ENCODE measurements around the gene ACTR1A.

The ACTR1A gene

DNA sequence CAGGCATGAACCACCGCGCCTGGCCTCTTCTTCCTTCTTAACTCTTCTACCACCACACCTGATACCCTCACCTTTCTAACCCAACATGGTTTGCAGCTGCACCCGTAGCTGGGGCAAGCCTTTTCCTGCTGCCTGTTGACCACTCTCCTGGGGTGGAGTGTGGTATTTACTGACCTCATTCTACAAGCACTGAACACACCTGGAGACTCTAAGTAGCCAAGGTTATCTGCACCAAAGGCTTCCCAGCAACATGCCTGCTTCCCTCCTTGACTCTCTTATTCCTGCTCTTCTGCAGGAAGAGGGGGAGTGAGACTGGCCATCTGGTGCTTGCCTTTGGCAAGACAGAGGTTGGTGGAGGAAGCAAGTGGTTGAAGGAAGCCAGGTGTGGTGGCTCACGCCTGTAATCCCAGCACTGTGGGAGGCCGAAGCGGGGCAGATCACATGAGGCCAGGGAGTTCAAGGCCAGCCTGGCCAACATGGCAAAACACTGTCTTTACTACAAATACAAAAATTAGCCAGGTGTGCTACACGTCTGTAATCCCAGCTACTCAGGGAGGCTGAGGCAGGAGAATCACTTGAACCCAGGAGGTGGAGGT lies 10.1 kb downstream of the ACTR1A start:
- intact Hi-C loops (cut with DNase I): no loop called here
- DNase-seq: peak in 3 of 10 donors; percentile 9 to 54 (median 27)

DNA sequence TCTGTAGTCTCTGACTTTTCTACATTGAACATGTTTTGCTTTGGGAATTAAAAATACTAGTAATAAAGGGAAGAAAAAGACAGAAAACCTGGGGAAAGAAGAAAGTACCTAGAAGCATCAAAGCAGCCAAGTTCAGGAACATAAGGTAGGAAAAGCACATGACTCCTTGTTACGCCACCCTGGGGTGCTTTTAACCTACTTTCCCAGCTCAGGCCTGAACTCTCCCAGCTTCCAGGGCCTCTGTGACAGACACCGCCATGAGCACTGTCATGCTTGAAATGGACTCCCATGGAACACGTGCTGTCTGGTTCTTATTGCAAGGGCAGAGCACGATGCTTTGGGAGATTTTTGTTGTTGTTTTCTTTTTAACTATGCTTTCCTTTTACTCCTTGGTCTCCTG lies 11.4 kb downstream of the ACTR1A start:
- intact Hi-C loops (cut with DNase I): no loop called here
- DNase-seq: peak in 1 of 10 donors; percentile 57

DNA sequence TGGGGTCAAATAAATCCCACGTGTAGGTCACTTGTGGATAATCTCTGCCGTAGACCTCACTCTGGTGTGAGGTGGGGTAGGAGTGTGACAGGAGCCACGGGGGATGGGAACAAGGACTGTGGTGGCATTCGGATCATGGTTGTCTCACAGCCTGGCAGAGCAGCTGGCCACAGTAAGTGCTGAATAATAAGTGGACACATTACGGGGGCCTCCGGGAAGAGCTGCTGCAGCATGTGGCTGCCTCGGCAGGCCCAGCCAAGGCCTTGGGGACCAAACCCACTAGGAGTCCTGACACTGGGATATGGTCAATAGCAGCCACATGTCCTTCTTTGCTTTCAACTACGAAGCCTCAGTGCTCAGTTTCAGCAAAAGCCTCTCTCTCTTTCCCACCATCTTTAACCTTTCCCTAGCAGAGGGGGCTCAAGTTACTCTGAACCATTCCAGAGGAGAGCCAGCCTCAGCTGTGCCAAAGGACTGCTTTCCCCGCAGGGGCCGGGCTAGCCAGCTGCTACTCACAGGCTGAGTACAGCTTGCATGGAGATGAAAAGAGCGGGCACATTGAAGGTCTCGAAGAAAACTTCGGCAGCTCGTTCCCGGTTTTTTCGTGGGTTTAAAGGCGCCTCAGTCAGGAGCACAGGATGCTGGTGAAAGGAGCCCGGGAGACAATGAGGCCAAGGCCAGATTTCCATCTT lies 17.3 kb downstream of the ACTR1A start:
- intact Hi-C loops (cut with DNase I): no loop called here
- peak in 2 of 10 donors; percentile 77 to 83 for DNase-seq

DNA sequence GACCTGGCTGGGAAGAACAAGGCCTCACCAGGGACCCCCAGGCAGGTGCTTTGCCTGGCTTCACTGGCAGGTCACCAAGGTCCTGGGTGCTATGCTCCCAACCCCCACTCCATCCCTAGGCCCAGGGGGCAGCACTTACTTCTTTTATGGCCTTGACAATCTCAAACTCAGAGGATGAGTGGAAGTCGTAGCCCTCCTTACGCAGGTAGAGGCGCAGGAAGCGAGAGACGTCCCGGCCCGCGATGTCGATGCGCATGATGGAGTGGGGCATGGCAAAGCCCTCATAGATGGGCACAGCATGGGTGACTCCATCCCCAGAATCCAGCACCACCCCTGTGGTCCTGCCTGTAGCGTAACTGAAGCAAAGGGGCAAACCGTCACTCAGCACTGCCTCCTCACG lies 18.5 kb downstream of the ACTR1A start:
- intact Hi-C loops (cut with DNase I): no loop called here

DNA sequence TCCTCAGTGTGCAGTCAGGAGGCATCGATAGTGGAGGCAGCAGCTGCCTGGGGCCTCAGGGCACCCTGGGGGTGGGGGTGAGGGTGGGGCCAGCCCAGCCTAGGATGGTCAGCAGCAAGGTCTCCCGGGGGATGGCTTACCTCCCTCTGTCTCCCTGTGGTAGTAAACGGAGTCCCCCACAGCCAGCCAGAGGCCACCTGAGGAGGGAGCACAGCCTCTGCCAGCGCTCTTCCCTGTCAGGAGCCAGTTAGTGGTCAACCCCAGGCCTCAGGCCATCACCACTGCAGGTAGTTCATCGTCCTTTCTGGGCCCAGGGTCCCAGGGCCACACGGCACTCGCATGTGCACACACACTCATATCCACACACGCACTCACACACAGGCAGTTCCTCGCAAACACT lies 22.1 kb downstream of the ACTR1A start:
- intact Hi-C loops (cut with DNase I): no loop called here

More for the DNA sequence above, 18.5 kb downstream of the ACTR1A start:
- peak in 3 of 10 donors; percentile 19 to 52 (median 48) for DNase-seq

DNA sequence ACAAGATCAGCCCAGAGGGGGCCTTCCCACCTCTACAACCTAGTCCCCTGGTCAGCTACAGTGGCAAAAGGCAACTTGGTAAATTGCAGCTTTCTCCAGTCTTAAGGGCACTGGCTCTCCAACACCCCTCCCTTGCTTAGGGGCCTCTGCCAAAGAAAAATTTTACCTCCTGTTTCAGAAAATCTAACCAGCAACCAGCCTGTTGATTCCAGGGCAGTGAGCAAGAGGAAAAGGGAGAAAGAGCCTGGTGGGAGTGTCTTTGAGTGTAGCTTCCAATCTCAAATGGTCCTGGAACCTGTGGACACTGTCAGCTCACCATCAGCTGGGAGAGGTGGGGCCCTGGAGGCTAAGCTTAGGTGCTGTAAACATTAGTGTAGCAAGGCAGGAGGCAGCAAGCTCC lies 22.9 kb downstream of the ACTR1A start:
- intact Hi-C loops (cut with DNase I): loop anchor here (2.0 kb wide), 1 partner anchor 85 kb away; the partner anchor contains the start of gene NFKB2
- peak in 1 of 10 donors; percentile 64 for DNase-seq

More for the DNA sequence above, 22.1 kb downstream of the ACTR1A start:
- peak in 3 of 10 donors; percentile 30 to 69 (median 58) for DNase-seq

DNA sequence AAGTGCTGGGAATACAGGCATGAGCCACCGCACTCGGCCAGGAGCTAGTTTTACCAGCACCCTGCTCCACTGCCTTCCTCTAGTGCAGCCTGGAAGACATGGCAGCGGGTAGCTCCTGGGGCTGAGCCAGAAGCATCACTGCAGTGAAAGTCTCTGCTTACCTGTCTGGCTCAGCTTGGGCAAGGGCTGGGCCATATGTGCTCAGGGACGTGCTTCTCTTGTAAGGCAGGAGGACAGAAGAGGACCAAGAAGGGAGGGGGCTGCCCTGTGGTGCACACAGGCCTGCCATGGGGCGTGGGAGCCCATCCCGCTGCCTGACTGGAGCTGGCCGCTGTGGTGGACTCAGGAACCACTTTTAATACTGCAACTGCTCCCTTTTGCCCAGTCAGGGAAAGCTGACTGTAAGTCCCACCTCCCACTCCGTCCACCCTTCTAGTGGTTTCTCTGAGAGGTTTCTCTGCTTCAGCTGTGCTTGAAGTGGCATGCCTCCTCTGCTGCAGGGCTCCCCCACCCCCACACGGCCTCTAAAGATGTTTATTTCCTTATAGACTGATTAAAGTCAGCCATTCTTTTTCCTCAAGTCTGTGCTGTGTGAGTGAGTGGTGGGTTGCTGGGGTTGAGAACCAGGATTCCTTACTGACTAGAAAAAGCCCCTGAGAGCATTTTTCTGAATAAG lies 25.9 kb downstream of the ACTR1A start:
- peak in 3 of 10 donors; percentile 54 to 73 (median 68) for DNase-seq
- intact Hi-C loops (cut with DNase I): no loop called here

DNA sequence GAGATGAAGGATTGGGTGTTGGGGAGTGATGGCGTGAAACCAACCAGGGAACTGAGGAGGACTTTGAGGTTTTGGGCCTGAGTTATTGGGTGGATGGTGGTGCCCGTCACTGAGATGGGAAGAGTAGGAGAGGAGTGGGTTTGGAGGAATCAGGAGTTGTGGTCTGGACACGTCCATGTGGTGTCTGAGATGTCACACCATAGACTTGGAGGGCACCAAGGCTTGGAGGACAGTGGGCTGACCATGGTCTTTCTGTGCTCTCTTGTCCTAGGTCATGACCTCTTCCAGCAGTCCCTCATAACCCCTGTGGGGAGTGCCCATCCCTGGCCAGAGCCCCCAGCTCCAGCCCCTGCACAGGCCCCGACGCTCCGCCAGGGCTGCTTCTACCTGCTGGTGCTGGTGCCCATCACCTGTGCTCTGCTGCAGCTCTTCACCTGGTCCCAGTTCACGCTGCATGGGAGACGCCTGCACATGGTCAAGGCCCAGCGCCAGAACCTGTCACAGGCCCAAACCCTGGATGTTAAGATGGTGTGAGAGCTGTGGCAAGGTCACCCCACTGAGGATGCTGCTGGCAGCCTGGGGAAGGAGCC lies 27.0 kb downstream of the ACTR1A start:
- intact Hi-C loops (cut with DNase I): no loop called here
- peak in 3 of 10 donors; percentile 44 to 84 (median 57) for DNase-seq

DNA sequence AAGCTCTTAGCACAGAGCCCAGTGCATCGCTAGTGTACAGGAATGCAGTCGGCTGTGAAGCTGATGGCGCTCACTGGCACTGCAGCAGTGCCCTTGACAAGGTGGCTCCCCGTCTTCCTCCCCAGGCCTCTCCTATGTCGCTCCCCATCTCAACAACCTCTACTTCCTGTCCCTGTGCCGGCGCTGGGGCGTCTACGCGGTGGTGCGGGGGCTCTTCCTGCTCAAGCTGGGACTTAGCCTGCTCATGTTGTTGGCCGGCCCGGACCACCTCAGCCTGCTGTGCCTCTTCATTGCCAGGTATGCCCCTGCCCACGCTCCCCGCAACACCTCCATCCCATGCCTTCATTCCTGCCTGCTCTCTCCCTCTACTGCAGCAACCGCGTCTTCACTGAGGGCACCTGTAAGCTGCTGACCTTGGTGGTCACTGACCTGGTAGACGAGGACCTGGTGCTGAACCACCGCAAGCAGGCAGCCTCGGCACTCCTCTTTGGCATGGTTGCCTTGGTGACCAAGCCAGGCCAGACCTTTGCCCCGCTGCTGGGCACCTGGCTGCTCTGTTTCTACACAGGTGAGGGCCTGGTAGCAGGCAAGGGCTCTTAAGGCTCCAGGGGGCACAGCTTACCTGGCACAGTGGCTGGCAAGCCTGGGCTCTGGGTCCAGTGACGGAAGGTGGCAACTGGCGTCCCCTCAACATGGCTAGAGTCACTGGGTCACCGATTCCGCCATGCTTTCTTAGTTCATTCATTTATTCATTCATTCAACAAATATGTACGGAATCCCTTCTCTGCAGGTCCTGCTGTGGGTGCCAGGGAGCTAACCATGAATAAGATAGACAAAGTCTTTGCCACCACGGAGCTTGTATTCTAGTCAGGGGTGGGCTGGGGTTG lies 28.8 kb downstream of the ACTR1A start:
- intact Hi-C loops (cut with DNase I): no loop called here
- DNase-seq: peak in 2 of 10 donors; percentile 62 to 63

DNA sequence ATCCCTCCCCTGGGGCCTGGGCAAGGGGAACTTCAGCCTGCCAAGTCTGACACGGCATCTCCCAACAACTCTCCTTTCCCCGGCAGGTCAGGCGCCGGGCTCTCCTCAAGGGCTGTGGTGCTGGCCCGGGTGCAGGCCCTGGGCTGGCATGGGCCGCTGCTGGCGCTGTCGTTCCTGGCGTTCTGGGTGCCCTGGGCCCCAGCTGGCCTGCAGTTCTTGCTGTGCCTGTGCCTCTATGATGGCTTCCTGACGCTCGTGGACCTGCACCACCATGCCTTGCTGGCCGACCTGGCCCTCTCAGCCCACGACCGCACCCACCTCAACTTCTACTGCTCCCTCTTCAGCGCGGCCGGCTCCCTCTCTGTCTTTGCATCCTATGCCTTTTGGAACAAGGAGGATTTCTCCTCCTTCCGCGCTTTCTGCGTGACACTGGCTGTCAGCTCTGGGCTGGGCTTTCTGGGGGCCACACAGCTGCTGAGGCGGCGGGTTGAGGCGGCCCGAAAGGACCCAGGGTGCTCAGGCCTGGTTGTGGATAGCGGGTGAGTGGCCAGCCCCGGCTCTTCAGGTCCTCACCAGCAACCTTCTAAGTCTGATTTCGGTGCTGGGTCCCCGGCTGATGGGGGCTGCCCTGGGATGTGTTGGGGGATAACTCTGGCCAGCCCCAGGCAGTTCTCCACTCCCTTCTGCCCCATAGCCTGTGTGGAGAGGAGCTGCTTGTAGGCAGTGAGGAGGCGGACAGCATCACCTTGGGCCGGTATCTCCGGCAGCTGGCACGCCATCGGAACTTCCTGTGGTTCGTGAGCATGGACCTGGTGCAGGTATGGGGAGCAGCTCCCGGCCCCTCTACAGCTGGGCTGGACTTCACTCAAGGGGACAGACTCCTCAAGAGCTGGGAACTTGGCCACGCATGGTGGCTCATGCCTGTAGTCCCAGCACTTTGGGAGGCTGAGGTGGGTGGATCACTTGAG lies 31.6 kb downstream of the ACTR1A start:
- intact Hi-C loops (cut with DNase I): no loop called here
- DNase-seq: peak in 1 of 10 donors; percentile 52

DNA sequence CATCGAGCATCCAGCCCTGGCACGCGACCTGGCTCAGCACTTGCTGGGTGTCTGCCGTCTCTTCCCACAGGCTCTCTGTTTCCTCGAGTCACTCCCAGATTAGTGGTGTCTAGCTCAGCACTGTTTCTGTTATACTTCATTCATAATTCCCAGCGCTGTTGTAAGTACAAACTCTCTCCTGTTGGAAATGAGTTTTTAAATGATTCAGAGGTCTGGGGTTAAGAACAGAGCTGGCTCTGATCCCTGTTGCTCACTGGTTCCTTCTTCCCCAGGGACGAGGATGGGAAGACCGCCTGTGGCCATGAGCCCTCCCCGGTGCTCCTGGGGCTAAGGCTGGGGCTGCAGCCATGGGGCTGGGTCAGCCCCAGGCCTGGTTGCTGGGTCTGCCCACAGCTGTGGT lies 33.8 kb downstream of the ACTR1A start:
- intact Hi-C loops (cut with DNase I): no loop called here
- peak in 1 of 10 donors; percentile 28 for DNase-seq

DNA sequence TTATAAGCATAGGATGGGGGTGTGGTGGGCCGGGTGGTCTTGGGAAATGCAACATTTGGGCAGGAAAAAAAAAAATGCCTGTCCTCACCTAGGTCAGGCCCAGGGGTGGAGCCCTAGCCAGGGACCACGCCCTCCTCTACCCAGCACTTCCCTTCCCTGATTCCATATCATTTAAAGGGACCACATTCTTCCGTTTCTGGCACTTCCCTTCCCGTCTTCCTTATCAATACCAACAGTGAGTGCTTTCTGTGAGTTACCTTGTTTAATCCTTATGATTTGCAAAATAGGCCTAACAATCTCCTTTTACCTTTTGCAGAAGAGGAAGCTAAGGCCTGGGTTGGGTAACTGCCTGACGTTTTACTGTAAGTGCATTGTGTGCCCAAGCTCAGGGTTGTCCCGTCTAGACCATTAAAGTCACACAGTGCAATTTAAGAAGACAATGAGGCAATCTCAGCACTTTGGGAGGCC lies 34.5 kb downstream of the ACTR1A start:
- intact Hi-C loops (cut with DNase I): no loop called here
- DNase-seq: peak in 1 of 10 donors; percentile 27

DNA sequence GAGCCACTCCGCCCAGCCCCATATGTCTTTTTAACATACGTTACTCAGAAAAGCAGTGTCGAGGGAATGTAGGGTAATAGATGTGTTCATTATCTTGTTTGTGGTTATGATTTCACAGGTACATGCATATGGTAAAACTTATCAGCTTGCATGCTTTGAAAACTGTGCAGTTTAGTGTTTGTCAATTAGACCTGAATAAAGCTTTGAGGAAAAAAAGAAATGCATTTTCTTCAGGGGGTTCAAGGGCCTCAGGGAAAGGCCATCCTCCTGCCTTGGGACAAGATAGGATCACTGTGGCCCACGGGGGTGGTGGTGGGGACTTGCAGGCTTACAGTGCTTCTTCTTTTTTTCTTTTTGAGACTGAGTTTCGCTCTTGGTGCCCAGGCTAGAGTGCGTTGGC lies 35.2 kb downstream of the ACTR1A start:
- peak in 1 of 10 donors; percentile 28 for DNase-seq

DNA sequence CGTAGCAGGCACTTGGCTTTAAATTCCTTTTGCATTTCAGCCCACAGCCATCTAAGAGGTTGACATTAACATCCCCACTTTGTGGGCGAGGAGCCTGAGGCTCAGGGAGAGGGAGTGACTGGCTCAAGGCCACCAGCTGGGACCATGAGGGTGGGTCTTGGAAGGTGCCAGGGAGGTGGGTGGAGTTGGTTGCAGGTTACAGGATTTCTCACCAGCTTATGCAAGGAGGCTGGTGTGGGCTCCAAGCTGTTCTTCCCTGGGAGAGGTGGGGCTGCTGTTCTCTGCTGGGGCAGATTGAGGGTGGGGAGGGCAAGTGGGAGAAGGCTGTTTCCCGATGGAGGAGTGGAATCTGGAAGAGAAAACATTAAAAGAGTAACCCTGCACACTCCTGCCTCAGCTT lies 37.0 kb downstream of the ACTR1A start:
- DNase-seq: peak in 2 of 10 donors; percentile 43 to 72
- intact Hi-C loops (cut with DNase I): no loop called here

More for the DNA sequence above, 35.2 kb downstream of the ACTR1A start:
- intact Hi-C loops (cut with DNase I): no loop called here

DNA sequence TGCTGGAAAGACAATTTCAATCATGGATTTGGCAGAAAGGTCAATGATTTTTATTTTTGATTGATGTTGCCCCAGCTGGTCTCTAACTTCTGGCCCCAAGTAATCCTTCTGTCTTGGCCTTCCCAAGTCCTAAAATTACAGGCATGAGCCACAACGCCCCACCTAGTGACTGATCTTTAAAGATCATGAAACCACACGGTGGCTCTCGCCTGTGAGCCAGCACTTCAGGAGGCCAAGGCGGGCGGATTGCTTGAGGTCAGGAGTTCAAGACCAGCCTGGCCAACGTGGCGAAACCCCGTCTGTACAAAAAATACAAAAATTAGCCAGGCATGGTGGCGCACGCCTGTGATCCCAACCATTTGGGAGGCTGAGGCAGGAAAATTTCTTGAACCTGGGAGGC lies 38.5 kb downstream of the ACTR1A start:
- intact Hi-C loops (cut with DNase I): loop anchor here (5.0 kb wide), 1 partner anchor 42 kb away; the partner anchor contains the start of gene FBXL15
- peak in 1 of 10 donors; percentile 23 for DNase-seq

DNA sequence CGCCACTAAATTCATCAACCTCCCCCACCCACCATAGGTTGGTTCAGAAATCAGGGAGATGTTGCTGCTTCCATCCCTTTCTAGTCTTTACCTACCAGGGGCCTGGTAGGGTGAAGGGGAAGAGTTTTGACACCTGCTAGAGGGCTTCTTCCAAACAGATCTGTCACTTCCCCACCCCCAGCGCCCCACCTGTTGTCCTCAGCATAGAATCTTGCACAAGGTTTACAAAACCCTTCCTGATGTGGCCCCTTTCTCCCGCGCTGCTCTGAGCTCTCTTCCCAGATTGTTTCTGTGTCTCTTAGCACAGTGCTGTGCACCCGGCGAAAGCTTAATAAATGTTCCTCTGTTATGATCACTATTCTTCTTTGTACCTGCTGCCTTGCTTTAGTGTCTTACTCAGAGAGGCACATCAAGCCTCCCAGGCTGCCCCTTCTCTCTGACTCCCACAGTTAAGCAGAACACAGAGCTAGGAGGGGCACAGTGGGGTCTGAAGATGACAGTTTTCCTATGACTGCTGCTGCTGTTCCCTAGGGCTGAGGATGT lies 39.9 kb downstream of the ACTR1A start:
- intact Hi-C loops (cut with DNase I): loop anchor here (5.0 kb wide), 1 partner anchor 40 kb away; the partner anchor contains the start of gene FBXL15
- DNase-seq: peak in 1 of 10 donors; percentile 47

DNA sequence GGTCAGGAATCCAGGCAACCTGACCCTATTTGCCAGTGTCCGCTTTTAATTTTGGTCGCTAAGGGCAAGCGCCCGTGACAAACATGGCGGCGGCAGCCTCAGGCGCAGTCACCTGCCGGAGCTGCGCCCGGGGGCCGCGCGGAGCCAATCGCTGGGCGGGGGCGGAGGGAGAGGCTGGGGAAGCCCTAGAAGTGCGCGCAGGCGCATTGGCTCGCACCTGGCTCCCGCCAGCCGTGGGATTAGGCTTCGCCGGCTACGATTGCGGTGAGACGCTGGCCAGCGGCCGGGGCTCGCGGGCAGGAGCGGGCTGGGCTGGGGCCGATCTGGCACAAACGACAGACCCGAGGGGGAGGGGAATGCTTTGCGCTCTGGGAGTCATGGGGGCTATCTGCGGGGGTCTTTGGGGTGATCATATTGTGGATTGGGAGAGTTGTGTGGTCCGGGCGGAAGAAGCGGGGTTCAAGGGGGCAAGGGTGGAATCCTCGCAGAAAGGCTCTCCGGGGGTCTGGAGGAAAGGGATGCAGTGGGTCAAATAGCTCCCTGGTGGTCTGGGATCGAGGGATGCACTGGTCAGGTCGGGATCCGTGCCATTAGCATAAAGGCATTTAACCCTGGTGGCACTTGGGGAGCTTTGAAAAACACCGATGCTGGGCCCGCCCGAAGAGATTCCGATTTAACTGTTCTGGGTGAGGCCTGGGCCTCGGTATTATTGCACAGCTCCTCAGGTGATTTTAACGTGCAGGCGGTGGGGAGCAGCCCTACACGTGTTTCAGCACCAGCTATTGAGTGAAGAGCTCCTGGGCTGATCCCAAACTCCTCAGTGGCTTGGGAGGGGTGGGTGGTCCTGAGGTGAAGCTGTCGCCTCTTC lies 41.1 kb downstream of the ACTR1A start:
- peak; percentile 82 to 99 (median 90) for DNase-seq
- intact Hi-C loops (cut with DNase I): loop anchor here (5.0 kb wide), 1 partner anchor 39 kb away; the partner anchor contains the start of gene FBXL15

Data from posterior cingulate gyrus (tissue), 11 donors.